ENCODE results near the gene LRSAM1. TPM values are rescaled to one million over a fixed set of nuclear protein-coding genes. Genes with fewer than 3 reads are reported as not detected.

The LRSAM1 gene
- total RNA-seq, 4 donors from 2014 or later: 8.0 to 16.2 (median 12.9) TPM

DNA sequence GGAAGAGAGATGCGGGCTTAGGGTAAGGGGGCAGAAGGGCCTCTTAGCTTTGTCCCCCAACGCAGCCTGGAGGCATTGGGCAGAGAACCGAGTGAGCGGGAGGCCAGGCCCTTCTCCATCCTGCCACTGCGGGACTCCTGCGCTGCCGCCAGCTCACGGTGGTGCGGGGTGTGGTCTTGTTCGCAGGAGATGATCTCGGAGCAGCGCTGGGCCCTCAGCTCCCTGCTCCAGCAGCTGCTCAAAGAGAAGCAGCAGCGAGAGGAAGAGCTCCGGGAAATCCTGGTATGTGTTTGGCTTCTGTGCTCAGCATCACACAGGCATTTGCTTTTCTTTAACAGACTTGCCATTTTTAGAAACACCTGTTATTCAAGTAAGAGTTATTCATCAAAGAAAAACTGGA lies 41.3 kb downstream of the LRSAM1 start:
- no peaks in the 10 kb centered on the region for H3K9me3 ChIP-seq
- no peak overlapping the region for H3K4me3 ChIP-seq
- no peak for DNase-seq
- H3K27ac ChIP-seq: no peak overlapping the region
- peaks cover 26 to 99% (median 49%) of the 10 kb centered on the region in 3 donors for H3K36me3 ChIP-seq
- WGBS, 2 donors: 66 to 88% methylated on average over 2 to 13 of the region's 14 CpGs
- intact Hi-C loops (cut with DNase I): no loop called here
- peaks cover 12 to 31% (median 15%) of the 10 kb centered on the region in 3 donors for H3K4me1 ChIP-seq
- TF ChIP-seq POLR2A (IDR thresholded peaks at IDR 0.05): no peak
- TF ChIP-seq, protein P1, sequence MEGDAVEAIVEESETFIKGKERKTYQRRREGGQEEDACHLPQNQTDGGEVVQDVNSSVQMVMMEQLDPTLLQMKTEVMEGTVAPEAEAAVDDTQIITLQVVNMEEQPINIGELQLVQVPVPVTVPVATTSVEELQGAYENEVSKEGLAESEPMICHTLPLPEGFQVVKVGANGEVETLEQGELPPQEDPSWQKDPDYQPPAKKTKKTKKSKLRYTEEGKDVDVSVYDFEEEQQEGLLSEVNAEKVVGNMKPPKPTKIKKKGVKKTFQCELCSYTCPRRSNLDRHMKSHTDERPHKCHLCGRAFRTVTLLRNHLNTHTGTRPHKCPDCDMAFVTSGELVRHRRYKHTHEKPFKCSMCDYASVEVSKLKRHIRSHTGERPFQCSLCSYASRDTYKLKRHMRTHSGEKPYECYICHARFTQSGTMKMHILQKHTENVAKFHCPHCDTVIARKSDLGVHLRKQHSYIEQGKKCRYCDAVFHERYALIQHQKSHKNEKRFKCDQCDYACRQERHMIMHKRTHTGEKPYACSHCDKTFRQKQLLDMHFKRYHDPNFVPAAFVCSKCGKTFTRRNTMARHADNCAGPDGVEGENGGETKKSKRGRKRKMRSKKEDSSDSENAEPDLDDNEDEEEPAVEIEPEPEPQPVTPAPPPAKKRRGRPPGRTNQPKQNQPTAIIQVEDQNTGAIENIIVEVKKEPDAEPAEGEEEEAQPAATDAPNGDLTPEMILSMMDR (IDR thresholded peaks at IDR 0.05): no peak
- no peaks in the 10 kb centered on the region for H3K27me3 ChIP-seq

GRCh38 chr9:127493592-127494303 lies 42.4 kb downstream of the LRSAM1 start:
- peaks cover 31 to 99% (median 45%) of the 10 kb centered on the region in 3 donors for H3K36me3 ChIP-seq
- 86 to 88% methylated on average over 2 to 5 of the region's 22 CpGs for WGBS, 2 donors
- peak overlapping the region in 3 of 4 donors; percentile 32 to 81 (median 81) for H3K27ac ChIP-seq
- H3K27me3 ChIP-seq: no peaks in the 10 kb centered on the region
- H3K4me3 ChIP-seq: no peak overlapping the region
- no peak for TF ChIP-seq POLR2A (IDR thresholded peaks at IDR 0.05)
- TF ChIP-seq, protein P1 (IDR thresholded peaks at IDR 0.05): no peak
- no peak for DNase-seq
- peaks cover 12 to 42% (median 22%) of the 10 kb centered on the region in 3 donors for H3K4me1 ChIP-seq
- no peaks in the 10 kb centered on the region for H3K9me3 ChIP-seq
- intact Hi-C loops (cut with DNase I): no loop called here

DNA sequence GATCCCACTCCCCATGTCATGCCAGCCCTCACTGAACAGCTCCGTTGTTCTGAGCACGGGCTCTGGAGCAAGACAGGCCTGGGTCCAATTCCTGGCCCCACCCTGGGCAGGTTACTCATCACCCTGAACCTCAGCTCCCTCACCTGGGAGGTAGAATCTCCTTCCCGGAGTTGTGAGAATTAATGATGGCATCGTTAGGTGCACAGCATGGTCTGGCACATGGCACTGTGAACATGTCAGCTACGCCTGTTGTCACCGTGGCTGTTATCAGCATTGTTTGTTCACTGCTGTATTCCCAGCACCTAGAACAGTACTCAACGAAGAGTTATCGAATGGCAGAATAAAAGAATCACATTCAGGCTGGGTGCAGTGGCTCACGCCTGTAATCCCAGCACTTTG lies 43.0 kb downstream of the LRSAM1 start:
- no peak for DNase-seq
- peak overlapping the region; percentile 32 to 81 (median 70) for H3K27ac ChIP-seq
- H3K9me3 ChIP-seq: no peaks in the 10 kb centered on the region
- H3K27me3 ChIP-seq: no peaks in the 10 kb centered on the region
- no peak for TF ChIP-seq POLR2A (IDR thresholded peaks at IDR 0.05)
- TF ChIP-seq, protein P1 (IDR thresholded peaks at IDR 0.05): no peak
- H3K36me3 ChIP-seq: peaks cover 29 to 99% (median 42%) of the 10 kb centered on the region in 3 donors
- whole genome bisulfite sequencing, 2 donors: 53 to 59% methylated on average over 3 to 9 of the region's 9 CpGs
- H3K4me3 ChIP-seq: no peak overlapping the region
- H3K4me1 ChIP-seq: peaks cover 12 to 47% (median 22%) of the 10 kb centered on the region in 3 donors
- intact Hi-C loops (cut with DNase I): no loop called here

- no peak overlapping the region for H3K4me3 ChIP-seq
- WGBS, 2 donors: 67 to 71% methylated on average over 8 to 11 of the region's 14 CpGs
- peak overlapping the region in 3 of 4 donors; percentile 59 to 81 (median 76) for H3K27ac ChIP-seq
- peaks cover 12 to 60% (median 22%) of the 10 kb centered on the region in 3 donors for H3K4me1 ChIP-seq
- no peaks in the 10 kb centered on the region for H3K9me3 ChIP-seq
- intact Hi-C loops (cut with DNase I): no loop called here
- peaks cover 30 to 99% (median 35%) of the 10 kb centered on the region in 3 donors for H3K36me3 ChIP-seq
- no peak for TF ChIP-seq POLR2A (IDR thresholded peaks at IDR 0.05)
- TF ChIP-seq, protein P1 (IDR thresholded peaks at IDR 0.05): no peak
- DNase-seq: no peak
- no peaks in the 10 kb centered on the region for H3K27me3 ChIP-seq
These were observed 44.7 kb downstream of the LRSAM1 start for GRCh38 chr9:127495884-127496555.

DNA sequence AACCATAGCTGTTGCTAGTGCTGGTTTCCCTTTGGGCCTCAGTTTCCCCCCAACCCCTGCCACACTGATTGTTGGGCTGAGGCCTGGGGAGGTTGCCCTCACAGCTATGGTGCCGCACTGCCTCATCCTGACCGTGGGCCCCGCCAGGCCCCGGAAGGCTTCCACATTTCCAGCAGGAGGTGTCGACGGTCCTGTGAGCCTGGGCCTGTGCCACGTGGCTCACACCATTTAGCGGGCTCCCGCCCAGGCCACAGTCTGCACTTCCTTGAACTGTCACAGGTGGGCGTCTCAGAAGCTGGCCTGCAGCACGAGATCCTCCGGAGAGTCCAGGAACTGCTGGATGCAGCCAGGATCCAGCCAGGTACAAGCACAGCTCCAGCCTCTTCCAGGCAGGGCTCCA lies 45.7 kb downstream of the LRSAM1 start:
- no peak overlapping the region for H3K4me3 ChIP-seq
- no peaks in the 10 kb centered on the region for H3K9me3 ChIP-seq
- no peaks in the 10 kb centered on the region for H3K27me3 ChIP-seq
- DNase-seq: no peak
- H3K36me3 ChIP-seq: peaks cover 33 to 99% (median 35%) of the 10 kb centered on the region in 3 donors
- no CpG with 5 or more reads among the region's 12 CpGs for WGBS, 2 donors
- no peak for TF ChIP-seq POLR2A (IDR thresholded peaks at IDR 0.05)
- TF ChIP-seq, protein P1 (IDR thresholded peaks at IDR 0.05): no peak
- H3K4me1 ChIP-seq: peaks cover 12 to 60% (median 22%) of the 10 kb centered on the region in 3 donors
- intact Hi-C loops (cut with DNase I): no loop called here
- no peak overlapping the region for H3K27ac ChIP-seq

Measured in esophagus squamous epithelium (tissue), 5 donors.